Measurements from ENCODE around the gene LIME1. TPM values are rescaled to one million over a fixed set of nuclear protein-coding genes. Genes with fewer than 3 reads are reported as not detected.

LIME1 gene
- total and polyA plus RNA-seq, 9 of the 15 experiments (the other 6 are each of a cell fraction or from before 2014, with no cell fraction given), result 0.11 to 17.1 (median 2.8) TPM; not detected in 2

GRCh38 chr20:63782051-63782471 lies 45.6 kb downstream of the LIME1 start:
- ChIA-PET POLR2A (interaction anchor here (0.5 kb wide), 1 partner anchor 165 kb away, joined by 3 read pairs; no protein-coding TSS in a partner anchor), CTCF (ENCODE audit: low intra/inter-chr PET ratio) (no interaction called here)
- no peaks in the 10 kb centered on the region for H3K9me3 ChIP-seq (replicated peaks; ENCODE audit: control insufficient read depth, insufficient read depth, low read depth, low read length)
- WGBS (ENCODE audit: insufficient coverage, low coverage, missing lambda C conversion rate), result 21% methylated on average over 14 of the region's 18 CpGs
- H3K36me3 ChIP-seq (ENCODE audit: control insufficient read depth, insufficient read depth, low read length), result no peaks in the 10 kb centered on the region
- no peaks in the 10 kb centered on the region for H4K20me1 ChIP-seq (replicated peaks; ENCODE audit: control insufficient read depth, insufficient read depth, low read length)
- in situ Hi-C loops (cut with MboI) (no loop called here), intact Hi-C loops (cut with micrococcal nuclease) (loop anchor here (10.0 kb wide), 2 partner anchors 77 to 193 kb away; partner anchors contain the start of genes ARFRP1, SAMD10 and ZGPAT)
- no peaks in the 10 kb centered on the region for H3K79me2 ChIP-seq (ENCODE audit: control insufficient read depth, insufficient read depth, low read length)
- no TSS peak for BruUV-seq (replicated peaks)
- ATAC-seq, result peak; percentile 48
- DNase-seq (ENCODE audit: extremely low read depth in 1 of 4, low spot score in 3 of 4), result no peak
- H3K4me3 ChIP-seq, result no peak overlapping the region
- peak overlapping the region; percentile 55; the same call in 1 of the 2 replicates for H2AFZ ChIP-seq (ENCODE audit: low read depth, low read length)
- no peak for FAIRE-seq
- H3K9me1 ChIP-seq (ENCODE audit: control insufficient read depth, insufficient read depth, low read length), result no peaks in the 10 kb centered on the region
- no peak for TF ChIP-seq NCOA1 (IDR thresholded peaks at IDR 0.05; ENCODE audit: low read depth)
- peak; percentile 10 to 25 (median 16); a peak in 1 of 6 replicates for TF ChIP-seq CTCF (IDR thresholded peaks at IDR 0.05 in 2 of 3, conservative IDR thresholded peaks at IDR 0.05 in 1 of 3; ENCODE audit: insufficient read depth in 2 of 3, low read depth in 1 of 3, low read length in 3 of 3)
- H3K9ac ChIP-seq (ENCODE audit: insufficient read depth in 1 of 2, low read depth in 2 of 2, low read length in 2 of 2), result no peak overlapping the region; a peak in 1 of 4 replicates
- no peaks in the 10 kb centered on the region for H3K27me3 ChIP-seq (ENCODE audit: control insufficient read depth in 2 of 2, insufficient read depth in 2 of 2, low read length in 2 of 2)
- H3K4me2 ChIP-seq (ENCODE audit: insufficient read depth, low read length), result no peak overlapping the region
- no peak overlapping the region for H3K27ac ChIP-seq (ENCODE audit: extremely low read depth, low read depth, low read length)
- H3K4me1 ChIP-seq (replicated peaks in 1 of 2; ENCODE audit: control insufficient read depth in 2 of 2, insufficient read depth in 2 of 2, low read length in 2 of 2), result peaks cover 5 to 25% of the 10 kb centered on the region in 2 experiments; a peak in 4 of 5 replicates

GRCh38 chr20:63782521-63782971 lies 46.1 kb downstream of the LIME1 start:
- no peaks in the 10 kb centered on the region for H3K36me3 ChIP-seq (ENCODE audit: control insufficient read depth, insufficient read depth, low read length)
- H3K4me2 ChIP-seq (ENCODE audit: insufficient read depth, low read length), result no peak overlapping the region
- intact Hi-C loops (cut with micrococcal nuclease) (loop anchor here (10.0 kb wide), 2 partner anchors 78 to 192 kb away; partner anchors contain the start of genes ARFRP1, SAMD10 and ZGPAT), in situ Hi-C loops (cut with MboI) (no loop called here)
- H3K4me1 ChIP-seq (replicated peaks in 1 of 2; ENCODE audit: control insufficient read depth in 2 of 2, insufficient read depth in 2 of 2, low read length in 2 of 2), result peaks cover 5 to 25% of the 10 kb centered on the region in 2 experiments; a peak in 4 of 5 replicates
- H3K9me3 ChIP-seq (replicated peaks; ENCODE audit: control insufficient read depth, insufficient read depth, low read depth, low read length), result no peaks in the 10 kb centered on the region
- no peaks in the 10 kb centered on the region for H3K9me1 ChIP-seq (ENCODE audit: control insufficient read depth, insufficient read depth, low read length)
- no peak overlapping the region for H3K4me3 ChIP-seq
- H2AFZ ChIP-seq (ENCODE audit: low read depth, low read length), result no peak overlapping the region
- WGBS (ENCODE audit: insufficient coverage, low coverage, missing lambda C conversion rate), result 36% methylated on average over 12 of the region's 12 CpGs
- H3K27me3 ChIP-seq (ENCODE audit: control insufficient read depth in 2 of 2, insufficient read depth in 2 of 2, low read length in 2 of 2), result no peaks in the 10 kb centered on the region
- no peak for TF ChIP-seq NR2C1 (IDR thresholded peaks at IDR 0.05)
- no peak for TF ChIP-seq NR2C1 (tag; IDR thresholded peaks at IDR 0.05)
- TF ChIP-seq, protein P1, sequence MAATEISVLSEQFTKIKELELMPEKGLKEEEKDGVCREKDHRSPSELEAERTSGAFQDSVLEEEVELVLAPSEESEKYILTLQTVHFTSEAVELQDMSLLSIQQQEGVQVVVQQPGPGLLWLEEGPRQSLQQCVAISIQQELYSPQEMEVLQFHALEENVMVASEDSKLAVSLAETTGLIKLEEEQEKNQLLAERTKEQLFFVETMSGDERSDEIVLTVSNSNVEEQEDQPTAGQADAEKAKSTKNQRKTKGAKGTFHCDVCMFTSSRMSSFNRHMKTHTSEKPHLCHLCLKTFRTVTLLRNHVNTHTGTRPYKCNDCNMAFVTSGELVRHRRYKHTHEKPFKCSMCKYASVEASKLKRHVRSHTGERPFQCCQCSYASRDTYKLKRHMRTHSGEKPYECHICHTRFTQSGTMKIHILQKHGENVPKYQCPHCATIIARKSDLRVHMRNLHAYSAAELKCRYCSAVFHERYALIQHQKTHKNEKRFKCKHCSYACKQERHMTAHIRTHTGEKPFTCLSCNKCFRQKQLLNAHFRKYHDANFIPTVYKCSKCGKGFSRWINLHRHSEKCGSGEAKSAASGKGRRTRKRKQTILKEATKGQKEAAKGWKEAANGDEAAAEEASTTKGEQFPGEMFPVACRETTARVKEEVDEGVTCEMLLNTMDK (IDR thresholded peaks at IDR 0.05; ENCODE audit: borderline replicate concordance, insufficient read depth, low read depth, low read length, poor library complexity, severe bottlenecking), result no peak
- peak; percentile 60; the same call in 1 of the 2 replicates for TF ChIP-seq ZNF121 (CRISPR knock-in tag; conservative IDR thresholded peaks at IDR 0.05)
- H3K27ac ChIP-seq (ENCODE audit: extremely low read depth, low read depth, low read length), result no peak overlapping the region
- no peaks in the 10 kb centered on the region for H4K20me1 ChIP-seq (replicated peaks; ENCODE audit: control insufficient read depth, insufficient read depth, low read length)
- FAIRE-seq (no peak), DNase-seq (ENCODE audit: extremely low read depth in 1 of 4, low spot score in 3 of 4) (no peak), ATAC-seq (no peak)
- no peaks in the 10 kb centered on the region for H3K79me2 ChIP-seq (ENCODE audit: control insufficient read depth, insufficient read depth, low read length)
- no TSS peak for BruUV-seq (replicated peaks)
- H3K9ac ChIP-seq (ENCODE audit: insufficient read depth in 1 of 2, low read depth in 2 of 2, low read length in 2 of 2), result 0 out of 4 replicates have a peak overlapping the region, but pooled peaks of 1 of the 2 experiments have one; percentile 45
- CTCF ChIA-PET (ENCODE audit: low intra/inter-chr PET ratio), result no interaction called here
- POLR2A ChIA-PET, result no interaction called here
